Lower leg skin (tissue), 4 donors: ENCODE measurements around the gene SLC25A29. TPM values are rescaled to one million over a fixed set of nuclear protein-coding genes. Genes with fewer than 3 reads are reported as not detected.

ENCODE experiments used
- DNase-seq, 2 donors: peaks; one replicate each; pipeline ENCODE4 v3.0.0-alpha.2; 2019; ENCODE audit warnings: low spot score in 2 of 2
- H3K4me3 ChIP-seq: fragments of 200-600 bp; sonication (generic); 2 replicates; pipeline ENCODE4 v1.5.1; 2017; ENCODE audit warnings: mild to moderate bottlenecking, low read depth; ENCODE audit not compliant: poor library complexity, severe bottlenecking
- POLR2A ChIP-seq, 2 donors: fragments of 450-650 bp; IDR thresholded peaks; one replicate each; pipeline ENCODE4 v1.6.1; 2016 to 2017; ENCODE audit warnings: antibody characterized with exemption in 2 of 2, mild to moderate bottlenecking in 1 of 2, moderate library complexity in 1 of 2
- WGBS, 2 donors: methylation state at CpG; one replicate each; pipeline ENCODE4 v1.1.5; 2018; 5-methylcytosine and 5-hydroxymethylcytosine counted together
- intact Hi-C: fragments of 100-400 bp; cut with DNase I; formaldehyde crosslinking; loops from one replicate; pipeline ENCODE4 v1.15.0; 2023; ENCODE audit warnings: low total_unique reads
- total RNA-seq, 4 donors: library from RNA; depleted of rRNA; stranded (reverse); fragments of >200 nt; gene quantifications; one replicate each; pipeline ENCODE4 v1.1.0, GENCODE V29; 2016
- TF ChIP-seq, protein P1 (sequence below), 3 donors: fragments of 450-650 bp; IDR thresholded peaks; one replicate each; pipeline ENCODE4 v1.5.1; 2016; ENCODE audit warnings: antibody characterized with exemption in 3 of 3, mild to moderate bottlenecking in 3 of 3, moderate library complexity in 2 of 3

The SLC25A29 gene
- total RNA-seq, 4 donors from 2014 or later: 98.5 to 166 (median 134) TPM

DNA sequence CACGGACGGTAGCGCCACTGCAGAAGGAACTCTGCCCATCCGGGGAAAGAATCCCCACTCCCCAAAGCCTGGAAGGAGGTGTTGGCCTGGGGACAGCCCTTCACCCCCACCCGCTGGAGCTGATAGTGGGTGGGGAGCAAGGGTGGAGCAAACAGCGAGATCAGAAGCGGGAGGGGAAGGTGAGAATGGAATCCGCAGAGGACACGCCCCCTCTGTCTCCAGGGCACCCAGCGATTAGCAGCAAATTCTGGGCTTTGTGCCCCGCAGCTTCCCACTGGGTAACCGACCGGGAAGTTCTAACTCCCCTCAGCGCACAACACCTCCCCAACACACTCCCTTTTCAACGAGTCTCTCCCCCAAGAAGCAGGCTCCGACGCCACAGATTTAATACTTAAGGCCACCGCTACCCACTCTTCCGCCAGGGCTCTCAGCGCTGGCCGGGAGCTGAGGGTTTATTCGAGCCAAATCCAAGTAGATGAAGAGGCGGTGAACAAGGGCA is 1.4 kb downstream of the SLC25A29 start:
- peak overlapping the region; percentile 77 for H3K4me3 ChIP-seq
- no peak for TF ChIP-seq POLR2A (IDR thresholded peaks at IDR 0.05)
- TF ChIP-seq, protein P1, sequence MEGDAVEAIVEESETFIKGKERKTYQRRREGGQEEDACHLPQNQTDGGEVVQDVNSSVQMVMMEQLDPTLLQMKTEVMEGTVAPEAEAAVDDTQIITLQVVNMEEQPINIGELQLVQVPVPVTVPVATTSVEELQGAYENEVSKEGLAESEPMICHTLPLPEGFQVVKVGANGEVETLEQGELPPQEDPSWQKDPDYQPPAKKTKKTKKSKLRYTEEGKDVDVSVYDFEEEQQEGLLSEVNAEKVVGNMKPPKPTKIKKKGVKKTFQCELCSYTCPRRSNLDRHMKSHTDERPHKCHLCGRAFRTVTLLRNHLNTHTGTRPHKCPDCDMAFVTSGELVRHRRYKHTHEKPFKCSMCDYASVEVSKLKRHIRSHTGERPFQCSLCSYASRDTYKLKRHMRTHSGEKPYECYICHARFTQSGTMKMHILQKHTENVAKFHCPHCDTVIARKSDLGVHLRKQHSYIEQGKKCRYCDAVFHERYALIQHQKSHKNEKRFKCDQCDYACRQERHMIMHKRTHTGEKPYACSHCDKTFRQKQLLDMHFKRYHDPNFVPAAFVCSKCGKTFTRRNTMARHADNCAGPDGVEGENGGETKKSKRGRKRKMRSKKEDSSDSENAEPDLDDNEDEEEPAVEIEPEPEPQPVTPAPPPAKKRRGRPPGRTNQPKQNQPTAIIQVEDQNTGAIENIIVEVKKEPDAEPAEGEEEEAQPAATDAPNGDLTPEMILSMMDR (IDR thresholded peaks at IDR 0.05): no peak
- DNase-seq: peak; percentile 53 to 90
- 11 to 12% methylated on average over 21 of the region's 23 CpGs for WGBS, 2 donors
- intact Hi-C loops: no loop called here

GRCh38 chr14:100303925-100304324 is 2.3 kb downstream of the SLC25A29 start:
- no peak for TF ChIP-seq POLR2A (IDR thresholded peaks at IDR 0.05)
- TF ChIP-seq, protein P1 (IDR thresholded peaks at IDR 0.05): no peak
- intact Hi-C loops: no loop called here
- H3K4me3 ChIP-seq: no peak overlapping the region
- DNase-seq: no peak
- WGBS, 2 donors: 56 to 77% methylated on average over 3 to 4 of the region's 4 CpGs

DNA sequence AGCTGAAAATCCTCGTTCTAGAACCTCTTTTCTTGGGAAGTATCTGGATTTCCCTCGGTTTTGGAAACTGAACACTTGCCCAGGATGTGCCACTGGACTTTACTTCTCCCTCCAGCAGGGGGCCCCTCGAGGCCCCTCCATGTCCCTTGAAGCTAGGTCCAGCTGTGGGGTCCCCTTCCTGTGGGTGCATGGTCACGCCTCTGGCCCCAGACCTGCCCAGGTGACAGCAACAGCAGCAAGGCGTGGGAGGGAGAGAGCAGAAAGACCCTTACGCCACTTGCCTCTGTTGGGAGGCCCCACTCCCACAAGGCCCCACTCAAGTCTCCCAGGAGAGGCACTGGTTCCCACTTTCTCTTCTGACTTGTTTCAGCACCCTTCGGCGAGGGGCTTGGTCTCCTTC is 3.1 kb downstream of the SLC25A29 start:
- 64% methylated on average over 8 of the region's 8 CpGs for WGBS, 2 donors
- intact Hi-C loops: no loop called here
- H3K4me3 ChIP-seq: no peak overlapping the region
- DNase-seq: no peak
- TF ChIP-seq, protein P1 (IDR thresholded peaks at IDR 0.05): no peak
- TF ChIP-seq POLR2A (IDR thresholded peaks at IDR 0.05): no peak

DNA sequence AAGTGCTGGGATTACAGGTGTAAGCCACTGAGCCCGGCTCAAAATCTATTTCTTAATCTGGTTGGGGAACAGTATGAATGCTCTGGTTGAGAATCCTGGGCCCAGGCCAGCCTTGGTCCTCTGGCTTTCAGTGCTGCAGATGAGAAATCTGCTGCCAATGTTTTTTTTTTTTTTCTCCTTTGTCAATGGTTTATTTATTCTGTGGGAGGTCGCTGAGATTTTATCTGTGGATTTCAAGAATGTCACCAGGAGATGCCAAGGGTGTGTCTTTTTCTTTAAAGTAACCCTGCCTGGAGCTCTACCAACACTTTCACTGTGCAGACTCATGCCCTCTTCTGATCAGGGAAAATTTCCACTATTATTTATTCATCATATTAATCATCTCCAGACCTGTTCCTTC is 3.6 kb downstream of the SLC25A29 start:
- TF ChIP-seq, protein P1 (IDR thresholded peaks at IDR 0.05): no peak
- no peak for TF ChIP-seq POLR2A (IDR thresholded peaks at IDR 0.05)
- H3K4me3 ChIP-seq: no peak overlapping the region
- no peak for DNase-seq
- intact Hi-C loops: no loop called here
- 20 to 27% methylated on average over 2 of the region's 2 CpGs for WGBS, 2 donors

DNA sequence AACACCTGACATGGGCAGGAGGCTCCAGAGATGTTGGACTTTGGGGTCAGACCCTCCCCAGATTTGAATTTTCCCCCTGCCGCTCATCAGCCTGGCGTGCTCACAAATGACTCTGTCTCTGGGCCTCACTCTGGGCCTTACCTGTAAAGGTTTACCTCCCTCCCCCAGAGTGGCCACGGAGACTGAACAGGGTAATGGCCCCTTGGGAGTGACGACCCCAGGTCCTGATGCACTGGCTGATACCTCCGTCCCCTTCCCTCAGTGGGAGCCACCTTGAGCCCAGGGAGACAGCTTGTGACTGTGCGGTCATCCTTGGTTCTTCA is 7.0 kb downstream of the SLC25A29 start:
- no peak for DNase-seq
- 95 to 96% methylated on average over 6 of the region's 6 CpGs for WGBS, 2 donors
- no peak for TF ChIP-seq POLR2A (IDR thresholded peaks at IDR 0.05)
- TF ChIP-seq, protein P1 (IDR thresholded peaks at IDR 0.05): no peak
- intact Hi-C loops: no loop called here
- no peak overlapping the region for H3K4me3 ChIP-seq

DNA sequence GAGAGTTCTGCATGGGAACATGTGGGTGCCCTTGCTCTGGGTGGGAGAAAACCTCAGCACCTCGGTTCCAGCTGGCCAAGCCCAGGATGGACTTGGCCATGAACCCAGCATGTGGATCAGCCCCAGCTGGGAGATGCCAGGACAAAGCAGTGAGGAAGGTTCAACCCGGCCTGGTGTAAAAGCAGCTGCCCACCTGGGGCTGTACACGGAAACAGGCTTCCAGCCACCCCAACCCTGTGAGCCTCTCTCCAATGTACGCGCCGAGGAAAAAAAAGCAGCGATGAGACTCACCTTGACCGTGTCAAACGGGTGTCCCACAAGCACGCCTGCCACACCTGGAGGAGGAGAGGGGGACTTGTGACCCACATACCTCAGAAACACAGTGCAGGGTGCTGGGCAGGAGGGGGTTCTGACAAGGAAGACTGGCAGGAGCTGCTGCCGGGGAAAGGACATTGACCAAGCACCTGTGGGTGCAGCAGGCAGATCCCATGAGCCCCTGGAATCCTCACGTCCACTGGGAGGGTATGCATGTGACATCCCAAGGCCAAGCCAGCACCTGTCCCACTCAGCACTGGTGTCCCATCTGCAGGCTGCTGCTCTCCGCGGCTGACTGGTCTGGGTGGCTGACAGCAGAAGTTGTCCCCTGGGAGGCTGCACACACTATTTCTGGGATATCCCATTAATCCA is 7.5 kb downstream of the SLC25A29 start:
- WGBS, 2 donors: 87 to 88% methylated on average over 14 of the region's 14 CpGs
- DNase-seq: peak in 1 of 2 donors; percentile 78

More for the DNA sequence above, 7.5 kb downstream of the SLC25A29 start:
- TF ChIP-seq POLR2A (IDR thresholded peaks at IDR 0.05): no peak
- TF ChIP-seq, protein P1 (IDR thresholded peaks at IDR 0.05): no peak
- H3K4me3 ChIP-seq: no peak overlapping the region
- intact Hi-C loops: no loop called here
